H9 (cell line): ENCODE data around the gene CTRB2. TPM values are rescaled to one million over a fixed set of nuclear protein-coding genes. Genes with fewer than 3 reads are reported as not detected.
"Not testable (repeated sequence)": the region's sequence is repeated elsewhere in the genome, so short reads cannot be mapped to it uniquely, and the experiment has no call there.

Experiments used
- DNase-seq: peaks from one replicate; pipeline ENCODE4 v3.0.0-alpha.2; 2017
- H2AFZ ChIP-seq: one replicate; pipeline ENCODE4 v1.6.1; 2013; ENCODE audit warnings: mild to moderate bottlenecking, low read length, control low read depth, moderate library complexity
- H2AK5ac ChIP-seq: 2 replicates; pipeline ENCODE4 v1.6.1; 2013; ENCODE audit warnings: low read length, control low read depth, mixed read lengths; ENCODE audit not compliant: insufficient read length
- H2BK120ac ChIP-seq: one replicate; pipeline ENCODE4 v1.6.1; 2013; ENCODE audit warnings: low read depth, mild to moderate bottlenecking, low read length, control low read depth, inconsistent platforms; ENCODE audit not compliant: poor library complexity, severe bottlenecking
- H2BK12ac ChIP-seq: 2 replicates; pipeline ENCODE4 v1.6.1; 2013; ENCODE audit warnings: low read length, control low read depth, mixed read lengths, low read depth; ENCODE audit not compliant: insufficient read length
- H2BK15ac ChIP-seq: 2 replicates; pipeline ENCODE4 v1.6.1; 2013; ENCODE audit warnings: low read depth, low read length, control low read depth
- H2BK20ac ChIP-seq: one replicate; pipeline ENCODE4 v1.6.1; 2013; ENCODE audit warnings: low read depth, mild to moderate bottlenecking, low read length, control low read depth, inconsistent platforms; ENCODE audit not compliant: poor library complexity, severe bottlenecking
- H2BK5ac ChIP-seq: 2 replicates; pipeline ENCODE4 v1.6.1; 2013; ENCODE audit warnings: low read length, control low read depth, mixed read lengths; ENCODE audit not compliant: insufficient read length
- H3K14ac ChIP-seq: 2 replicates; pipeline ENCODE4 v1.6.1; 2013; ENCODE audit warnings: low read length, control low read depth; ENCODE audit not compliant: insufficient read depth
- H3K18ac ChIP-seq: 2 replicates; pipeline ENCODE4 v1.6.1; 2013; ENCODE audit warnings: low read depth, mild to moderate bottlenecking, mixed read lengths, low read length, control low read depth; ENCODE audit not compliant: insufficient read length
- H3K23ac ChIP-seq: 2 replicates; pipeline ENCODE4 v1.6.1; 2013; ENCODE audit warnings: low read length, control low read depth, mixed read lengths, low read depth; ENCODE audit not compliant: insufficient read length
- H3K23me2 ChIP-seq: 2 replicates; pipeline ENCODE4 v1.6.1; 2013; ENCODE audit warnings: low read depth, mild to moderate bottlenecking, mixed read lengths, low read length, control low read depth; ENCODE audit not compliant: insufficient read length, poor library complexity, severe bottlenecking
- H3K27ac ChIP-seq: 2 replicates; pipeline ENCODE4 v1.5.1; 2013; ENCODE audit warnings: low read length, control low read depth, mixed read lengths, low read depth; ENCODE audit not compliant: insufficient read length
- H3K27me3 ChIP-seq: 2 replicates; pipeline ENCODE4 v1.6.1; 2013; ENCODE audit warnings: low read length, control low read depth, inconsistent platforms; ENCODE audit not compliant: insufficient read depth
- H3K4ac ChIP-seq: 2 replicates; pipeline ENCODE4 v1.6.1; 2013; ENCODE audit warnings: low read depth, mild to moderate bottlenecking, control low read depth, inconsistent platforms, low read length, moderate library complexity
- H3K4me1 ChIP-seq: 2 replicates; pipeline ENCODE4 v1.6.1; 2013; ENCODE audit warnings: low read length, control low read depth, inconsistent platforms; ENCODE audit not compliant: insufficient read depth
- H3K4me2 ChIP-seq: 2 replicates; pipeline ENCODE4 v1.6.1; 2013; ENCODE audit warnings: low read length, control low read depth, mixed read lengths; ENCODE audit not compliant: insufficient read length, insufficient read depth
- H3K56ac ChIP-seq: 2 replicates; pipeline ENCODE4 v1.6.1; 2013; ENCODE audit warnings: low read depth, mild to moderate bottlenecking, mixed read lengths, low read length, control low read depth; ENCODE audit not compliant: insufficient read length
- H3K79me1 ChIP-seq: 2 replicates; pipeline ENCODE4 v1.6.1; 2013; ENCODE audit warnings: low read depth, mild to moderate bottlenecking, moderate library complexity, low read length, control low read depth, inconsistent platforms; ENCODE audit not compliant: insufficient read depth, poor library complexity, severe bottlenecking
- H3K79me2 ChIP-seq: 2 replicates; pipeline ENCODE4 v1.6.1; 2013; ENCODE audit warnings: low read length, control low read depth, inconsistent platforms; ENCODE audit not compliant: insufficient read depth
- H3K9ac ChIP-seq: 2 replicates; pipeline ENCODE4 v1.6.1; 2013; ENCODE audit warnings: low read length, control low read depth, mixed read lengths; ENCODE audit not compliant: insufficient read length; ENCODE audit errors: extremely low read depth
- H3K9me3 ChIP-seq: one replicate; pipeline ENCODE4 v1.6.1; 2013; ENCODE audit warnings: low read depth, low read length, inconsistent platforms; ENCODE audit not compliant: control insufficient read depth
- H3T11ph ChIP-seq: one replicate; pipeline ENCODE4 v1.6.1; 2013; ENCODE audit warnings: mild to moderate bottlenecking, low read length, control low read depth, inconsistent platforms
- H4K20me1 ChIP-seq: one replicate; pipeline ENCODE4 v1.6.1; 2013; ENCODE audit not compliant: control insufficient read depth, insufficient read length, insufficient read depth
- H4K5ac ChIP-seq: 2 replicates; pipeline ENCODE4 v1.6.1; 2013; ENCODE audit warnings: low read depth, mild to moderate bottlenecking, mixed read lengths, low read length, control low read depth; ENCODE audit not compliant: insufficient read length
- H4K8ac ChIP-seq: replicated peaks from 2 replicates; pipeline ENCODE4 v1.6.1; 2013; ENCODE audit warnings: low read length, control low read depth, mixed read lengths, low read depth; ENCODE audit not compliant: insufficient read length
- H4K91ac ChIP-seq: 2 replicates; pipeline ENCODE4 v1.6.1; 2013; ENCODE audit warnings: low read depth, mild to moderate bottlenecking, moderate library complexity, mixed read lengths, low read length, control low read depth; ENCODE audit not compliant: insufficient read length
- H3K27ac Mint-ChIP-seq, 3 experiments: 2 replicates in 2 of 3; 3 replicates in 1 of 3; pipeline ENCODE4 v1.8.0; 2020 to 2021; ENCODE audit warnings: mixed read lengths in 3 of 3, mild to moderate bottlenecking in 1 of 3, moderate library complexity in 1 of 3
- H3K27me3 Mint-ChIP-seq: 2 replicates; pipeline ENCODE4 v1.8.0; 2021; ENCODE audit warnings: low read depth, mild to moderate bottlenecking, moderate library complexity, mixed read lengths
- H3K36me3 Mint-ChIP-seq, 3 experiments: 2 replicates in 2 of 3; 3 replicates in 1 of 3; pipeline ENCODE4 v1.8.0; 2020 to 2021; ENCODE audit warnings: low read depth in 3 of 3, mixed read lengths in 3 of 3; ENCODE audit not compliant: insufficient read depth in 1 of 3
- H3K4me1 Mint-ChIP-seq, 2 experiments: 2 replicates each; pipeline ENCODE4 v1.8.0; 2020; ENCODE audit warnings: mixed read lengths in 2 of 2
- H3K4me3 Mint-ChIP-seq, 2 experiments: 2 replicates in 1 of 2; 3 replicates in 1 of 2; pipeline ENCODE4 v1.8.0; 2020 to 2021; ENCODE audit warnings: mild to moderate bottlenecking in 2 of 2, mixed read lengths in 2 of 2, moderate library complexity in 1 of 2
- H3K9me3 Mint-ChIP-seq, 2 experiments: 2 replicates in 1 of 2; 3 replicates in 1 of 2; pipeline ENCODE4 v1.8.0; 2020; ENCODE audit warnings: mild to moderate bottlenecking in 2 of 2, mixed read lengths in 2 of 2, moderate library complexity in 1 of 2
- WGBS: extraction: QIAGEN DNeasy Blood & Tissue Kit; methylation state at CpG from one replicate; pipeline ENCODE4 v1.1.7; 2013; ENCODE audit warnings: missing lambda C conversion rate, low lambda C conversion rate, mixed read lengths; ENCODE audit not compliant: insufficient read length; ENCODE audit errors: extremely low coverage; 5-methylcytosine and 5-hydroxymethylcytosine counted together
- total RNA-seq: library from RNA; stranded (reverse); gene quantifications from 2 replicates; pipeline ENCODE4 v1.2.1, GENCODE V29; 2021
- TF ChIP-seq, protein P1 (sequence below): fragments of 200-600 bp; sonication (generic); conservative IDR thresholded peaks from 3 replicates; pipeline ENCODE4 v1.8.0; 2021; ENCODE audit warnings: antibody characterized with exemption, mild to moderate bottlenecking

CTRB2 gene
- total RNA-seq, 1 experiment from 2014 or later, result not detected

- H4K91ac ChIP-seq, result no peak overlapping the region
- no peak overlapping the region for H3T11ph ChIP-seq
- WGBS, result no CpG with 5 or more reads among the region's 11 CpGs
- H2BK15ac ChIP-seq, result no peak overlapping the region
- Mint-ChIP-seq H3K27me3 (no peaks in the 10 kb centered on the region; the same call in 1 of the 2 replicates), H3K4me1 (peaks cover 6 to 16% of the 10 kb centered on the region in 2 experiments), H3K27ac (no peak overlapping the region), H3K4me3 (no peak overlapping the region), H3K9me3 (no peaks in the 10 kb centered on the region), H3K36me3 (no peaks in the 10 kb centered on the region)
- H2BK120ac ChIP-seq, result no peak overlapping the region
- H3K79me1 ChIP-seq, result no peaks in the 10 kb centered on the region
- no peak overlapping the region for H3K18ac ChIP-seq
- no peak overlapping the region for H3K23ac ChIP-seq
- no peak overlapping the region for H3K27ac ChIP-seq
- no peak overlapping the region for H3K4me2 ChIP-seq
- H2BK12ac ChIP-seq, result no peak overlapping the region
- H2AK5ac ChIP-seq, result no peak overlapping the region
- H2AFZ ChIP-seq, result no peak overlapping the region
- no peak overlapping the region for H4K5ac ChIP-seq
- H3K4me1 ChIP-seq, result no peaks in the 10 kb centered on the region
- no peak overlapping the region for H3K56ac ChIP-seq
- H2BK5ac ChIP-seq, result no peak overlapping the region
- no peaks in the 10 kb centered on the region for H3K27me3 ChIP-seq
- H3K9me3 ChIP-seq, result no peaks in the 10 kb centered on the region
- H3K79me2 ChIP-seq, result no peaks in the 10 kb centered on the region
- no peaks in the 10 kb centered on the region for H3K23me2 ChIP-seq
- H3K4ac ChIP-seq, result no peak overlapping the region
- no peak overlapping the region for H3K9ac ChIP-seq
- no peaks in the 10 kb centered on the region for H4K20me1 ChIP-seq
- DNase-seq, result no peak
- TF ChIP-seq, protein P1, sequence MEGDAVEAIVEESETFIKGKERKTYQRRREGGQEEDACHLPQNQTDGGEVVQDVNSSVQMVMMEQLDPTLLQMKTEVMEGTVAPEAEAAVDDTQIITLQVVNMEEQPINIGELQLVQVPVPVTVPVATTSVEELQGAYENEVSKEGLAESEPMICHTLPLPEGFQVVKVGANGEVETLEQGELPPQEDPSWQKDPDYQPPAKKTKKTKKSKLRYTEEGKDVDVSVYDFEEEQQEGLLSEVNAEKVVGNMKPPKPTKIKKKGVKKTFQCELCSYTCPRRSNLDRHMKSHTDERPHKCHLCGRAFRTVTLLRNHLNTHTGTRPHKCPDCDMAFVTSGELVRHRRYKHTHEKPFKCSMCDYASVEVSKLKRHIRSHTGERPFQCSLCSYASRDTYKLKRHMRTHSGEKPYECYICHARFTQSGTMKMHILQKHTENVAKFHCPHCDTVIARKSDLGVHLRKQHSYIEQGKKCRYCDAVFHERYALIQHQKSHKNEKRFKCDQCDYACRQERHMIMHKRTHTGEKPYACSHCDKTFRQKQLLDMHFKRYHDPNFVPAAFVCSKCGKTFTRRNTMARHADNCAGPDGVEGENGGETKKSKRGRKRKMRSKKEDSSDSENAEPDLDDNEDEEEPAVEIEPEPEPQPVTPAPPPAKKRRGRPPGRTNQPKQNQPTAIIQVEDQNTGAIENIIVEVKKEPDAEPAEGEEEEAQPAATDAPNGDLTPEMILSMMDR, result no peak
- no peak overlapping the region for H4K8ac ChIP-seq
- peak overlapping the region; percentile 35; the same call in 1 of the 2 replicates for H3K14ac ChIP-seq
- no peak overlapping the region for H2BK20ac ChIP-seq
These were observed 870 bp upstream of the CTRB2 start for GRCh38 chr16:75207831-75208230.

DNA sequence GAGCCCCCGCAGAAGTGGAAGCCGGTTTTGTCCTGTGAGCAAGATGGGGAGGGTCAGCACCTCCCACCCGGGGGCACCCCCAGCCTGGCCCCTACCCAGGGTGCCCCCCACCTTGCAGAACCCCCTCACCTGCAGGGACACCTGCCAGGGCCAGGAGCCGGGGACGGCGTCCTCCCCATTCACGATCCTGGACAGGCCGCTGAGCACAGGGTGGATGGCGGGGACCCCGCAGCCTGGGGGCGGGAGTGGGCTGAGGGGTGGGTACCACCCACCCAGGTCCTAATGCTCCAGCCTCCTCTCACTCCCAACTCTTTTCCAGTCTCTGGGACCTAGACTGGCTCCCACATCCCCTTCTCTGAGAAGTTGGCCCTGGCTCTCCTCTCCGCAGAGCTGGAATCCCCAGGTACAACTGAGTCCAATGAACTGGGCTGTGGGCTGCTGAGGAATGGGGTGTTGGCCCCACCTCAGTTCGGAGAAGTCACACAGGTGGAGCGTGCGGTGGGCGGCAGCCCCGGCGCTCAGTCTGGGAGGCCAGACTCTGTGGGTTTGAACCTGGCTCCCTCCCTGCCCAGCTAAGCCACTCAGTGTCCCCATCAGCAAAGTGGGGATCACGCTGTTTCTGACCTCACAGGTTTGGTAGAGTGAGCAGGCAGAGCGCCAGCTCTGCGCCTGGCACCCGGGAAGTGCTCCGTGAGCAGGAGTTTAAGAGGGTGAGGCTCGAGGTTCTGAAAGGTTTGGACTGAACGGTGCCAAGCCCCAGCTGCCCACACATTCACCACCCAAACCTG is 806 bp downstream of the CTRB2 start:
- H2BK5ac ChIP-seq, H3K4me1 ChIP-seq, H2BK15ac ChIP-seq, H3K9me3 ChIP-seq, H3K4me1 Mint-ChIP-seq, H3K14ac ChIP-seq, H3K4ac ChIP-seq, H3K79me1 ChIP-seq, H3K79me2 ChIP-seq, H3K4me3 Mint-ChIP-seq, H3K23ac ChIP-seq, H3K9me3 Mint-ChIP-seq, H2AK5ac ChIP-seq, H3K9ac ChIP-seq, H2BK12ac ChIP-seq, H4K5ac ChIP-seq, H3K4me2 ChIP-seq, H3K23me2 ChIP-seq, H3K56ac ChIP-seq, H3T11ph ChIP-seq, H2BK120ac ChIP-seq, DNase-seq, H4K20me1 ChIP-seq, H4K8ac ChIP-seq, H3K36me3 Mint-ChIP-seq, H4K91ac ChIP-seq, H3K18ac ChIP-seq, H2AFZ ChIP-seq, H3K27me3 ChIP-seq, H3K27me3 Mint-ChIP-seq, H2BK20ac ChIP-seq, H3K27ac Mint-ChIP-seq, H3K27ac ChIP-seq: not testable (repeated sequence)
- no CpG with 5 or more reads among the region's 25 CpGs for WGBS
